ENCODE data around the gene NADSYN1.

Gene NADSYN1

GRCh38 chr11:71491531-71491930, 38.5 kb downstream of the NADSYN1 start:
- DNase-seq (ENCODE audit: low read depth in 2 of 2), result no peak

- no peak for DNase-seq (ENCODE audit: low read depth in 2 of 2)
These were observed 38.9 kb downstream of the NADSYN1 start for GRCh38 chr11:71491940-71492339.

- DNase-seq (ENCODE audit: low read depth in 2 of 2), result no peak
These were observed 42.6 kb downstream of the NADSYN1 start for GRCh38 chr11:71495286-71496230.

GRCh38 chr11:71496421-71496820, 43.4 kb downstream of the NADSYN1 start:
- DNase-seq (ENCODE audit: low read depth in 2 of 2), result no peak

- DNase-seq (ENCODE audit: low read depth in 2 of 2), result no peak
These were observed 45.1 kb downstream of the NADSYN1 start for GRCh38 chr11:71498091-71498490.

- DNase-seq (ENCODE audit: low read depth in 2 of 2), result no peak
These were observed 46.1 kb downstream of the NADSYN1 start for GRCh38 chr11:71499125-71499524.

- no peak for DNase-seq (ENCODE audit: low read depth in 2 of 2)
These were observed 46.5 kb downstream of the NADSYN1 start for GRCh38 chr11:71499546-71499945.

GRCh38 chr11:71500601-71501021, 47.6 kb downstream of the NADSYN1 start:
- no peak for DNase-seq (ENCODE audit: low read depth in 2 of 2)

- DNase-seq (ENCODE audit: low read depth in 2 of 2), result no peak
These were observed 48.3 kb downstream of the NADSYN1 start for GRCh38 chr11:71501071-71501985.

GRCh38 chr11:71502026-71502425, 49.0 kb downstream of the NADSYN1 start:
- DNase-seq (ENCODE audit: low read depth in 2 of 2), result no peak

GRCh38 chr11:71502871-71503435, 50.0 kb downstream of the NADSYN1 start:
- no peak for DNase-seq (ENCODE audit: low read depth in 2 of 2)

GRCh38 chr11:71504531-71504930, 51.5 kb downstream of the NADSYN1 start:
- no peak for DNase-seq (ENCODE audit: low read depth in 2 of 2)

GRCh38 chr11:71505001-71505400, 52.0 kb downstream of the NADSYN1 start:
- DNase-seq (ENCODE audit: low read depth in 2 of 2), result no peak

GRCh38 chr11:71505781-71506180, 52.8 kb downstream of the NADSYN1 start:
- no peak for DNase-seq (ENCODE audit: low read depth in 2 of 2)

GRCh38 chr11:71507102-71507501, 54.1 kb downstream of the NADSYN1 start:
- no peak for DNase-seq (ENCODE audit: low read depth in 2 of 2)

GRCh38 chr11:71518506-71519471, 65.8 kb downstream of the NADSYN1 start:
- no peak for DNase-seq (ENCODE audit: low read depth in 2 of 2)

- no peak for DNase-seq (ENCODE audit: low read depth in 2 of 2)
These were observed 66.5 kb downstream of the NADSYN1 start for GRCh38 chr11:71519546-71519945.

GRCh38 chr11:71525188-71525937, 72.4 kb downstream of the NADSYN1 start:
- no peak for DNase-seq (ENCODE audit: low read depth in 2 of 2)

- no peak for DNase-seq (ENCODE audit: low read depth in 2 of 2)
These were observed 73.0 kb downstream of the NADSYN1 start for GRCh38 chr11:71525938-71526495.
